ENCODE measurements around the gene GPC6.
"Not testable (repeated sequence)": the region's sequence is repeated elsewhere in the genome, so short reads cannot be mapped to it uniquely, and the experiment has no call there.

Gene GPC6

DNA sequence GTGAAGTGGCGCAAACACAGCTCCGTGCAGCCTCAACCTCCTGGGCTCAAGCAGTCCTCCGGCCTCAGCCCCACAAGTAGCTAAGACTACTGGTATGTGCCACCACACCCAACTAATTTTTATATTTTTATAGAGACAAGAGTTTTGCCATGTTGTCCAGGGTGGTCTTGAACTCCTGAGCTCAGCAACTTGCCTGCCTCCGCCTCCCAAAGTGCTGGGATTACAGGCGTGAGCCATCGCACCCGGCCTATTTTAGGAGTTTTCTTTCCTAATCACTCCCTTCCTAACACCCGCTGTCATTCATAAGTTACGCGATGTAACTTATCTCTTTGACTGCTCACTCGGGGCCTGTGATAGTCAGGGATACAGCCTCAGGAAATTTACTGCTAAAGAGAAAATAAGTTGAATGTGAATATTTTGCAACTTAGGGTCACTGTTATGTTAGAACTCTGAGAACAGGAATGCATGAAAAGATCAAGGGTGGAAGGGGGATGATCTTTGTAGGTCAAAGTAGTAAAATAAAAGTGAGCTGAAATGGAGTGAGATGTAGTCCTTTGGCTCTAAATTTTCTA, 1112.6 kb downstream of the GPC6 start:
- DNase-seq = no peak
- H3K27ac Mint-ChIP-seq = no peak overlapping the region

DNA sequence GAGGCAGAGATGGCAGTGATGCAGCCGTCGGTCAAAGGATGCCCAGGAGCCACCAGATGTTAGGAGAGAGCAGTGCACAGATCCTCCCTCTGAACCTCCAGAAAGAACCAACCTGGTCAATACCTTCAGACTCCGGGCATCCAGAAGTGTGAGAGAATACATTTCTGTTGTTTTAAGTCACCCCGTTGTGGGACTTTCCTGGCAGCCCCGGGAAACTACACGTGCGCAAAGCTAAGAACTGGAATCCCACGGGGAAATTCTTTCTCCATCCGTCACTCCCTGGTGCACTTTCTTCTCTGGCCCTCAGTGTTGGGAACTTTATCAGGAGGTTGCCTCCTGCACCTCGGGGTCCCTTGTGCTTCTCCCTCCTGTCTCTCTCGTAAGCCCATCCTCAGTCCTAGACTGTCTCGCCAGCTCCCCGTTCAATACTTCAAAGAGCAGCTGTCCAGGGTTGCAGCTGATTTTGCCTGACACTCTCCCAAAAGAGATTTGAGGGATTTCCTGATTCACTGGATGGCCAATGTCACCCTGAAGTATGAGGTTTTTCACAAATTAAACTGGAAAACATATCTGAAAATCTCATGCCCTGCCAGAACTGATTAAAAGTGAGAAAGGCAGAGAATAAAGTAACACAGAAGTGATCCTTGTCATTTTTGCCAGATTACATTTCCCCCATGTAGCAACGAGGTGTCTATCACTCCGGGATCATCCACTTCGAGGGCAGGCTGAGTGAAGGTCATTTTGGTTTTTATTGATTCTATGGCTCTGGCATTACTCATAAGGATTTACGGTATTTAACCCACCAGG, 1116.0 kb downstream of the GPC6 start:
- TF ChIP-seq, protein P1, sequence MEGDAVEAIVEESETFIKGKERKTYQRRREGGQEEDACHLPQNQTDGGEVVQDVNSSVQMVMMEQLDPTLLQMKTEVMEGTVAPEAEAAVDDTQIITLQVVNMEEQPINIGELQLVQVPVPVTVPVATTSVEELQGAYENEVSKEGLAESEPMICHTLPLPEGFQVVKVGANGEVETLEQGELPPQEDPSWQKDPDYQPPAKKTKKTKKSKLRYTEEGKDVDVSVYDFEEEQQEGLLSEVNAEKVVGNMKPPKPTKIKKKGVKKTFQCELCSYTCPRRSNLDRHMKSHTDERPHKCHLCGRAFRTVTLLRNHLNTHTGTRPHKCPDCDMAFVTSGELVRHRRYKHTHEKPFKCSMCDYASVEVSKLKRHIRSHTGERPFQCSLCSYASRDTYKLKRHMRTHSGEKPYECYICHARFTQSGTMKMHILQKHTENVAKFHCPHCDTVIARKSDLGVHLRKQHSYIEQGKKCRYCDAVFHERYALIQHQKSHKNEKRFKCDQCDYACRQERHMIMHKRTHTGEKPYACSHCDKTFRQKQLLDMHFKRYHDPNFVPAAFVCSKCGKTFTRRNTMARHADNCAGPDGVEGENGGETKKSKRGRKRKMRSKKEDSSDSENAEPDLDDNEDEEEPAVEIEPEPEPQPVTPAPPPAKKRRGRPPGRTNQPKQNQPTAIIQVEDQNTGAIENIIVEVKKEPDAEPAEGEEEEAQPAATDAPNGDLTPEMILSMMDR (IDR thresholded peaks at IDR 0.05) = no peak
- peaks cover 6% of the 10 kb centered on the region for H3K27me3 Mint-ChIP-seq (ENCODE audit: low read depth, poor library complexity)
- peak overlapping the region; percentile 25 for H3K27ac Mint-ChIP-seq
- no peaks in the 10 kb centered on the region for H3K9me3 Mint-ChIP-seq
- no peak overlapping the region for H3K4me3 Mint-ChIP-seq
- H3K36me3 Mint-ChIP-seq (ENCODE audit: low read depth) = peaks cover 3% of the 10 kb centered on the region
- no peak for DNase-seq
- H3K4me1 Mint-ChIP-seq = peaks cover 12% of the 10 kb centered on the region

More for the DNA sequence above, 1112.6 kb downstream of the GPC6 start:
- Mint-ChIP-seq H3K27me3 (ENCODE audit: low read depth, poor library complexity) (peaks cover 6% of the 10 kb centered on the region), H3K9me3 (no peaks in the 10 kb centered on the region), H3K4me1 (peaks cover 12% of the 10 kb centered on the region), H3K36me3 (ENCODE audit: low read depth) (peaks cover 9% of the 10 kb centered on the region), H3K4me3 (no peak overlapping the region)
- TF ChIP-seq, protein P1 (IDR thresholded peaks at IDR 0.05) = no peak

DNA sequence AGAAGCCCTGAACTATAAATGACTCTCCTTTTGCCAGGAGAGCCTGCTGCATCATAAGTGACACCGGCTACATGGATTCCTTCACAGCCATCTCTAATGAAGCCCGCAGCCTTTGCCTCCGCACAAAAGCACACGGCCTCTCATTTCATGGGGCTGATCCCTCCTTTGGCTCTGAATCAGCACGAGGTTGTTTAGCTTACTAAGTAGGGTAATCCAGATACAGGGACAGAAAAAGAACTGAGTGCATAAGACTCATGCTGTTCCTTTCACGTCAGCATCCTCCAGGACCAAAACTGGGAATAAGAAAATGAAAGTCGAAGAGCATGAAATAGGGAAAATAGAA, 1116.6 kb downstream of the GPC6 start:
- Mint-ChIP-seq H3K4me3 (no peak overlapping the region), H3K36me3 (ENCODE audit: low read depth) (no peaks in the 10 kb centered on the region), H3K27ac (peak overlapping the region; percentile 20), H3K4me1 (peaks cover 12% of the 10 kb centered on the region), H3K9me3 (no peaks in the 10 kb centered on the region), H3K27me3 (ENCODE audit: low read depth, poor library complexity) (peaks cover 6% of the 10 kb centered on the region)
- TF ChIP-seq, protein P1 (IDR thresholded peaks at IDR 0.05) = no peak
- no peak for DNase-seq

DNA sequence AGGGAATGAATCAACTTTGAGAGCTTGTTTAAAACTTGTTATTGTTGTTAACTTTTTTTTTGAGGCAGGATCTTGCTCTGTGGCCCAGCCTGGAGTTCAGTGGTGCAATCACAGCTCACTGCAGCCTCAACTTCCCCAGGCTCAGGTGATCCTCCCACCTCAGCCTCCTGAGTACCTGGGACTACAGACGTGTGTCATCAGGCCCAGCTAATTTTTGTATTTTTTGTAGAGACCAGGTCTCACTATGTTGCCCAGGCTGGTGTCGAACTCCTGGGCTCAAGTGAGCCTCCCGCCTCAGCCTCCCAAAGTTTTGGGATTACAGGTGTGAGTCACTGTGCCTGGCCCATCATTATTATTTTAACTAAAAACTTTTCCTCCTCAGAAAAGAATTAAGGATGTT, 1117.1 kb downstream of the GPC6 start:
- not testable (repeated sequence) for H3K36me3 Mint-ChIP-seq (ENCODE audit: low read depth); H3K27me3 Mint-ChIP-seq (ENCODE audit: low read depth, poor library complexity); H3K4me3 Mint-ChIP-seq; DNase-seq; H3K9me3 Mint-ChIP-seq
- H3K27ac Mint-ChIP-seq = peak overlapping the region; percentile 20
- peaks cover 12% of the 10 kb centered on the region for H3K4me1 Mint-ChIP-seq

DNA sequence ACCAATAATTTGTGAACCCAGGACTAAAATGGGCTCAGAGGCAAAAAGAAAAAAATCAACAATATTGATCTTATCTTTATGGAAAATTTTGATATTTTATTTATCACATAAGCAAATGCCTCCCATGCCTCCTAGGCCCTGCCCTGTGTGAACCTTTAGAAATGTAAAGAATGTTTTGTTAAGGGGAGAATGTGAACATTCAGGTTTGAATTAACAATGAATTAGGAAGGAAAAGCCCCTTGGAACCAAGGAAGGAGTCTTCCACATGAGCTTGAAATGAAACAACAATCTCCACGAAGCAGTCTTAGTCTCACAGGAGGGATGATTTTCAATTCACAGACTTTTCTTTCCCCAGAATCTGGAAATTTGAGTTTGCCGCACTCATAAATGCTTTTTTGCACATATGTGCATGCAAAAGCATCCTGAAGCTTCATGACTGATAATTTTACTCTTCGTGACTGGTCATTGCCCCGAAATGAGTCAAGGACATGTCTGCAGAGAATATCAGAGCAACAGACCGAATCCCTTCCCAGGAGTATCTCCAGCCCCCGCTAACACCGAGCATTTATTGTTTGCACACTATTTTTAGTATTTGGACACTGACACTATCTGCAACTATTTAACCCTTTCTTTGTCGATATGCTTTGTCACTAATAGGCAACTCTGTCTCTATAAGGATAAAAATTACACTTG, 1117.7 kb downstream of the GPC6 start:
- DNase-seq = no peak
- Mint-ChIP-seq H3K4me3 (no peak overlapping the region), H3K36me3 (ENCODE audit: low read depth) (peaks cover 2% of the 10 kb centered on the region), H3K9me3 (no peaks in the 10 kb centered on the region), H3K27me3 (ENCODE audit: low read depth, poor library complexity) (peaks cover 6% of the 10 kb centered on the region), H3K27ac (no peak overlapping the region), H3K4me1 (peaks cover 12% of the 10 kb centered on the region)
- TF ChIP-seq, protein P1 (IDR thresholded peaks at IDR 0.05) = no peak

DNA sequence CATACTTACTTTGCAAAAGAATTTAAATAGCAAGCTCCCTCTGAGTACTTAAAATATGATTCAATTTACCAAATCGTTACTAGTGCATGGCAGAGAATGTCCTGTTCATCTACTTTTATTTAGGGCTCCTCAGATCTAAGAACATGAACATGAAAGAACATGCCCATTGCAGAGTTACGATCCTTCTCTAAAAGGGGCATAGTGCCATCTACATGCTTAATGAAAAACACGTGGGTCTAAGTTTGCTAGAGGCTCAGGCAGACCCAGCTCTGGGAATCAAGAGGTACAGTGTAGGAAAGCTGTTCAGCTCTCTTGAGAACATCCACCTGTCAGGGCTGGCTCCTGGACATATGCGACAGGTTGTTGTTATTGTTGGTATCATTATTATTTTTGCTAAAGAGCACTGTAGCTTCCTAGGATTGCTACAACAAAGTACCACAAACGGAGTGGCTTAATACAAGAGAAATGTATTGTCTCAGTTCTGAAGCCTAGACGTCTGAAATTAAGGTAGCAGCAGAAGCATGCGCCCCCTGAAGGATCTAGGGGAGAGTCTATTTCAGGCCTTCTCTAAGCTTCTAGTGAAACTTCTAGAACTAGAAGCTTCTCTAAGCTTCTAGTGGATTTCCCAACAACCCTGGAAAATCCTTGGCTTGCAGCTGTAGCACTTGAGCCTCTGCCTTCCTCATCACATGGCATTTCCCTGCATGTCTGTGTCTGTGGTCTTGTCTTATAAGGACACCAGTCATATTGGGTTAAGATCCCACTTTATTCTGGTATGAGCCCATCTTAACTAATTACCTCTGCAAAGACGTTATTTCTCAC, 1119.0 kb downstream of the GPC6 start:
- H3K27ac Mint-ChIP-seq = no peak overlapping the region
- peaks cover 12% of the 10 kb centered on the region for H3K4me1 Mint-ChIP-seq
- H3K27me3 Mint-ChIP-seq (ENCODE audit: low read depth, poor library complexity) = peaks cover 6% of the 10 kb centered on the region
- H3K9me3 Mint-ChIP-seq = no peaks in the 10 kb centered on the region
- TF ChIP-seq, protein P1 (IDR thresholded peaks at IDR 0.05) = no peak
- no peak overlapping the region for H3K4me3 Mint-ChIP-seq
- no peak for DNase-seq
- H3K36me3 Mint-ChIP-seq (ENCODE audit: low read depth) = peaks cover 5% of the 10 kb centered on the region

All from nephron progenitor cell (in vitro differentiated cells).